Right atrium auricular region (tissue), 2 donors: ENCODE results near the gene DEPDC5. TPM values are rescaled to one million over a fixed set of nuclear protein-coding genes. Genes with fewer than 3 reads are reported as not detected.

Experiments
- DNase-seq: peaks from one replicate; pipeline ENCODE4 v3.0.0-alpha.2; 2019; ENCODE audit warnings: low spot score
- H3K27ac ChIP-seq, 2 donors: fragments of 200-600 bp; sonication (generic); 1 replicate in 1 of 2; 2 replicates in 1 of 2; pipeline ENCODE4 v1.5.1; 2016 to 2019
- H3K27me3 ChIP-seq, 2 donors: fragments of 200-600 bp; sonication (generic); one replicate each; pipeline versions ENCODE4 v1.5.1 to v1.6.0; 2017 to 2019
- H3K36me3 ChIP-seq: fragments of 200-600 bp; sonication (generic); one replicate; pipeline ENCODE4 v1.5.1; 2016
- H3K4me1 ChIP-seq, 2 donors: fragments of 200-600 bp; sonication (generic); one replicate each; pipeline versions ENCODE4 v1.5.1 to v1.6.0; 2017 to 2019
- H3K4me3 ChIP-seq, 2 donors: fragments of 200-600 bp; sonication (generic); 1 replicate in 1 of 2; 2 replicates in 1 of 2; pipeline ENCODE4 v1.5.1; 2017 to 2019; ENCODE audit warnings: mild to moderate bottlenecking in 1 of 2, moderate library complexity in 1 of 2
- H3K9me3 ChIP-seq, 2 donors: fragments of 200-600 bp; sonication (generic); one replicate each; pipeline ENCODE4 v1.5.1; 2019
- total RNA-seq, 2 donors: library from RNA; depleted of rRNA; stranded (reverse); fragments of >200 nt; gene quantifications; one replicate each; pipeline ENCODE4 v1.1.0, GENCODE V29; 2016
- TF ChIP-seq, protein P1 (sequence below), 2 donors: fragments of 200-600 bp; sonication (generic); IDR thresholded peaks; one replicate each; pipeline ENCODE4 v1.5.1; 2019; ENCODE audit warnings: antibody characterized with exemption in 2 of 2

DEPDC5 gene
- total RNA-seq, 2 donors from 2014 or later: 7.0 to 8.6 TPM

DNA sequence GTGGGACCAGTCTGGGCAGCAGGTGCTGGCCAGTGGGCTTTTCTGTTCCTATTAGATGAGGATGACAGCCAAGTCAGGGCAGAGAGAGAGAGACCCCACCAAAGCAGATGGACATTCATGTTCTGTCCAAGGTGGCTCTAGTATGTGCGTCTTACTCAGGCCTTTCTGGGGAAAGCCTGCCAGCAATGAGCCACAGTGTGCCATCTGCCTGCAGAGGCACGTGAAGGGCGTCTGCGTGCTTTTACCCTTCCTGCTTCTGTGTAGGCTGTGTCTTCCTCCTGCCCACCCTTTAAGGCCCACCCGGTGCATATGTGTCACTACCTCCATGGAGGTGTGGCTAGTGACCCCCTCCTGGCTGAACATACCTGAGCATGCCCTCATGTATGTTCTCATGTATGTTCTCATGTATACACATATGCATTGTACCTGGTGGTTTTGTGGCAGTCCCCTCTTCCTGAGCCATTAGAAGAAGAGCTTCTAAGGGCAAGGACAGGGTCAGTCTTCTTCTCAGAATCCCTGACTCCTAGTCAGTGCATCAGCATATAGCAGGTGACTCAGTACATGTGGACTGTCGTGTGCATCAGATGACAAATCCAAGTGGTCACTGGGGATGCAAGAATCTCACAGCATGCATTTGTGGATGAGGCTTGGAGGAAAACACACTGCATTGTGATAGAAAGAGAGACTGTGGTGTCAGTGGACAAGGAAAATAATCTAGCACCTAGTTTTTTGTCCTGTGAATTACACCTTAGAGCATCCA lies 100.1 kb downstream of the DEPDC5 start:
- Histone ChIP-seq H3K4me3 (no peak overlapping the region), H3K4me1 (no peaks in the 10 kb centered on the region), H3K27me3 (no peaks in the 10 kb centered on the region), H3K9me3 (no peaks in the 10 kb centered on the region), H3K36me3 (peaks cover 32% of the 10 kb centered on the region), H3K27ac (no peak overlapping the region)
- TF ChIP-seq, protein P1, sequence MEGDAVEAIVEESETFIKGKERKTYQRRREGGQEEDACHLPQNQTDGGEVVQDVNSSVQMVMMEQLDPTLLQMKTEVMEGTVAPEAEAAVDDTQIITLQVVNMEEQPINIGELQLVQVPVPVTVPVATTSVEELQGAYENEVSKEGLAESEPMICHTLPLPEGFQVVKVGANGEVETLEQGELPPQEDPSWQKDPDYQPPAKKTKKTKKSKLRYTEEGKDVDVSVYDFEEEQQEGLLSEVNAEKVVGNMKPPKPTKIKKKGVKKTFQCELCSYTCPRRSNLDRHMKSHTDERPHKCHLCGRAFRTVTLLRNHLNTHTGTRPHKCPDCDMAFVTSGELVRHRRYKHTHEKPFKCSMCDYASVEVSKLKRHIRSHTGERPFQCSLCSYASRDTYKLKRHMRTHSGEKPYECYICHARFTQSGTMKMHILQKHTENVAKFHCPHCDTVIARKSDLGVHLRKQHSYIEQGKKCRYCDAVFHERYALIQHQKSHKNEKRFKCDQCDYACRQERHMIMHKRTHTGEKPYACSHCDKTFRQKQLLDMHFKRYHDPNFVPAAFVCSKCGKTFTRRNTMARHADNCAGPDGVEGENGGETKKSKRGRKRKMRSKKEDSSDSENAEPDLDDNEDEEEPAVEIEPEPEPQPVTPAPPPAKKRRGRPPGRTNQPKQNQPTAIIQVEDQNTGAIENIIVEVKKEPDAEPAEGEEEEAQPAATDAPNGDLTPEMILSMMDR (IDR thresholded peaks at IDR 0.05): no peak
- no peak for DNase-seq

DNA sequence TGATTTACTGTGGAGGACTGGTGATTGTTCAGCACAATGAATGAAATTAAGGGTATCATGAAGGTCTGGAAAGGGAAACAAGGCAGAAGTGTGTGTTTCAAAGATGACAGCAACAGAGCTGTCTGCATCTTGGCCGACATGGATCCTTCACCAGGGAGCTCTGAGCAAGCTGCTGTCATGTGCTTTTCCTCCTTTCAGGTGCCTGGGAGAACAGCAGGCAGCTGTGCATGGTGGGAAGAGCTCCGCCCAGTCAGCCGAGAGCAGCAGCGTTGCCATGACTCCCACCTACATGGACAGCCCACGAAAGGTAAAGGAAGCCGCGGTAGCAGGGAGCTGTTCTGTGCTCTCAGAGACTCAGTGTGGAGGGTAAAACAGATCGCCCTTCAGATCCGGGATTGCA lies 103.4 kb downstream of the DEPDC5 start:
- Histone ChIP-seq H3K9me3 (no peaks in the 10 kb centered on the region), H3K4me3 (no peak overlapping the region), H3K27ac (no peak overlapping the region), H3K27me3 (no peaks in the 10 kb centered on the region), H3K4me1 (no peaks in the 10 kb centered on the region), H3K36me3 (peaks cover 23% of the 10 kb centered on the region)
- DNase-seq: no peak
- TF ChIP-seq, protein P1 (IDR thresholded peaks at IDR 0.05): no peak

DNA sequence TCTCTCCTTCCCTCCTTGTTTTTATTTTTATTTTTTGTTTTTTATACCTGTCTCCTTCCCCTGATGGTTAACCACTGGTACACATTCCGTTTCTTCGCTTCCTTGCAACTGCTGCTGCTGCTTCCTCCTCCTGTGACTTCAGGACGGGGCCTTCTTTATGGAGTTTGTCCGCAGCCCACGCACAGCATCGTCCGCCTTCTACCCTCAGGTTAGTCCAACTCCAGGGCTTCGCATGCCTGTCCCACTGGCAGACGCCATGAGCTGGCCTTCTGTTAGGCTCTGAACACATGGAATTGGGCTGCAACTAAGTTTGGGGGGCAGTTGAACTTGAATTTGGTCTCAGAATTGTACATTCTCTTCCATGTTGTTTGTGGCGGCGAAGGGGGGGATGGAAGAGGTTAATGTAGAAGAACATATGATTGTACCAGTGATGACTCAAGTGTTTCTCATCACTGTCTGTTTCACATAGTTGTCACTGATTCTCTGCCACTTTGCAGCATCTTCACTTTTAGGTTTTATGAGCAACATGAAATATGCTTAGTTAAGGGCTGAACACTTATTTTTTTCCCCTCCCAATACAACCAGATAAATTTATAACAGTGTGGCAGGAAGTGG lies 107.5 kb downstream of the DEPDC5 start:
- no peak overlapping the region for H3K4me3 ChIP-seq
- H3K4me1 ChIP-seq: no peaks in the 10 kb centered on the region
- H3K27me3 ChIP-seq: no peaks in the 10 kb centered on the region
- no peaks in the 10 kb centered on the region for H3K9me3 ChIP-seq
- no peak for DNase-seq
- H3K36me3 ChIP-seq: peaks cover 17% of the 10 kb centered on the region
- no peak overlapping the region for H3K27ac ChIP-seq
- TF ChIP-seq, protein P1 (IDR thresholded peaks at IDR 0.05): no peak

DNA sequence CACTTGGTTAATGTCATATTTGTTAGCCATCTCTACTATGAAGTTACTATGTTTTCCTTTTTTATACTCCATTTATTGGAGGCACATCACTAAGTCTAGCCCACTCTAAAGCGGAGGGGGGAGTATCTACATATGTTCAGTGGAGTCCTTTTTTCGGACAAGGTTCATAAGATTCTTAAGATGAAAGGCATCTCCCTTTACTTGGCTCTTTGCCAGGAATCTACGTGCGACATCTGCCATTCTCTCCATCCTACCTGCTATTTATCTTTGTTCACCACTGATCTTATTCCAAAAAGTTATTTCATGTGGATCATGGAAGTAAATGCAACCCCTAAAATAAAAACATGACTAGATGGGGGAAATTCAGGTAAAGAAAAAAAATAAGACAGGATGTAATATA lies 113.1 kb downstream of the DEPDC5 start:
- no peaks in the 10 kb centered on the region for H3K9me3 ChIP-seq
- H3K4me1 ChIP-seq: no peaks in the 10 kb centered on the region
- no peaks in the 10 kb centered on the region for H3K27me3 ChIP-seq
- TF ChIP-seq, protein P1 (IDR thresholded peaks at IDR 0.05): no peak
- no peak for DNase-seq
- no peak overlapping the region for H3K4me3 ChIP-seq
- H3K36me3 ChIP-seq: peaks cover 12% of the 10 kb centered on the region
- H3K27ac ChIP-seq: no peak overlapping the region

DNA sequence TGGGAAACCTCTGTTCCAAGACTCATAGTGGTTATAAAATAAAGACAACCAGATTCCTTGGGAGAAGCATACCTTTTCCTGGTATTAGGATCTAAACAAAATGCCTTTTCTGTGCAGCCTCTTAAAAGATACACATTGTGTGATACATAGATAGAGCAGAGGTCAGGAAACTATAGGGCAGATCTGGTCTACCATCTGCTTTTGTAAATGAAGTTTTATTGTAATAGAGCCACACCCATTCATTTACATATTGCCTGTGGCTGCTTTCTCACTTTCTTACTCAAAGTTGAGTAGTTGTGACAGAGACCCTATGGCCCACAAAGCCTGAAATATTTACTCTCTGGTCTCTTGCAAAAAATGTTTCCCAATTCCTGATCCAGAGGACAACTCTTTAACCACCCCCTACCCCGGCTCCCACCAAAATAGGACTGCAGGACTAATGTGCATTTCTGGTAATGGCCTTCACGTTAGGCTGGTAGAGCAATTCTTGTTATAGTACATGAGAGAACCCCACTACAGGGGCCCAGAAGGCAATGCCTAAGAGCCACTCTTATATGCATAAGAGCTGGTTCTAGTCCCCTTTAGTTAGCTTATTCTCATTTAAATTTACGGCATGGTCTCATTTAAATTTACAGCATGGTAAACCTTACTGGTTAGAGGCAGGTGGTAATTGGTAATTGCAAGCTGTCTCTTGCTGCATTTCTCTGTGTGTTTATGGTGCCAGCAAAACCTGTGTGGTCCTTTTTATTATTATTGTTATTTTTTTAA lies 113.8 kb downstream of the DEPDC5 start:
- H3K27me3 ChIP-seq: no peaks in the 10 kb centered on the region
- no peaks in the 10 kb centered on the region for H3K9me3 ChIP-seq
- TF ChIP-seq, protein P1 (IDR thresholded peaks at IDR 0.05): no peak
- H3K4me1 ChIP-seq: no peaks in the 10 kb centered on the region
- DNase-seq: no peak
- no peak overlapping the region for H3K27ac ChIP-seq
- peaks cover 12% of the 10 kb centered on the region for H3K36me3 ChIP-seq
- no peak overlapping the region for H3K4me3 ChIP-seq
